ENCODE measurements around the gene SART1.

GRCh38 chr11:66016793-66017177 lies 55.3 kb downstream of the SART1 start:
- TF ChIP-seq CTCF (conservative IDR thresholded peaks at IDR 0.05; ENCODE audit: low read depth, low read length) = no peak
- TF ChIP-seq EZH2 (IDR thresholded peaks at IDR 0.05; ENCODE audit: low read length, unreplicated experiment) = no peak
